HG03159 (cell line): ENCODE results near the gene OTOA.
"Not testable (repeated sequence)": the region's sequence is repeated elsewhere in the genome, so short reads cannot be mapped to it uniquely, and the experiment has no call there.

Source experiments
- ATAC-seq: cut with Tn5 transposase; IDR thresholded peaks from one replicate; pipeline ENCODE4 v1.9.1; 2021; ENCODE audit warnings: mild to moderate bottlenecking, moderate library complexity; ENCODE audit not compliant: unreplicated experiment

OTOA gene

GRCh38 chr16:21717608-21718007, 53.8 kb downstream of the OTOA start:
- no peak for ATAC-seq

DNA sequence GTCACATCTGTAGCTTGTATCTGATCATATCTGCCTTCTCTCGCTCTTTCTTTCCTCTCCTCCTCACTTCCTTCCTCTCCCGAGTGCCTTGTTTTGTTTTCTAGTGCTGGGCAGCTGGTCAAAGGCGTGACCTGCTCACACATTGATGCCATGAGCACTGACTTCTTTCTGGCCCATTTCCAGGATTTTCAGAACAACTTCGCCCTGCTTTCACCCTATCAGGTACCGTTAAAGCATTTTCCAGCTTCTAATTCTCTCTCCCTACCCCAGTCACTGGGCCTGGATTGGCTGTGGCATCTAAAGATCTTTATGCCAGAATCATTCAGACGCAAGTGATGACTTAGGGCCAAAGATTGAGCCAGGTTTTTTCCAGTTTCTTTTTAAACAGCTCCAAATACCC, 55.5 kb downstream of the OTOA start:
- no peak for ATAC-seq

DNA sequence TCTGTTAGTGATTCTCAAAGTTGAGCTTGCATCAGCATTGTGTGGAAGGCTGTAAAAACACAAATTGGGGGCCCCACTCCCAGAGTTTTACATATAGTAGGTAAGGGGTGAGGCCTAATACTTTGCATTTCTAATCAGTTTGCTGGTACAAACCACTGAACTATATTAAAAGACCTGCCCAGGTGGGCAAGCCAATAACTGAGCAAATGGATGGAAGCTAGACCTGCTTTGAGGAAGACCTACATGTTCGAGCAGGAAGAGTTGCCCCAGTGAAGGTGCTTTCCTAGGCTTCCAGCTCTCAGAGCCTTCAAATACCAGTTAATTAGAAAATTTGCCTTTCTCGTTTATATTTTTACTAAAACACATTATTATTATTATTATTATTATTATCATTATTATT, 56.8 kb downstream of the OTOA start:
- ATAC-seq = no peak

GRCh38 chr16:21722771-21723455, 59.1 kb downstream of the OTOA start:
- ATAC-seq = no peak

- ATAC-seq = no peak
Observed at GRCh38 chr16:21723532-21723931, 59.8 kb downstream of the OTOA start.

- no peak for ATAC-seq
Observed at GRCh38 chr16:21727344-21727743, 63.6 kb downstream of the OTOA start.

GRCh38 chr16:21731233-21731632, 67.5 kb downstream of the OTOA start:
- not testable (repeated sequence) for ATAC-seq

DNA sequence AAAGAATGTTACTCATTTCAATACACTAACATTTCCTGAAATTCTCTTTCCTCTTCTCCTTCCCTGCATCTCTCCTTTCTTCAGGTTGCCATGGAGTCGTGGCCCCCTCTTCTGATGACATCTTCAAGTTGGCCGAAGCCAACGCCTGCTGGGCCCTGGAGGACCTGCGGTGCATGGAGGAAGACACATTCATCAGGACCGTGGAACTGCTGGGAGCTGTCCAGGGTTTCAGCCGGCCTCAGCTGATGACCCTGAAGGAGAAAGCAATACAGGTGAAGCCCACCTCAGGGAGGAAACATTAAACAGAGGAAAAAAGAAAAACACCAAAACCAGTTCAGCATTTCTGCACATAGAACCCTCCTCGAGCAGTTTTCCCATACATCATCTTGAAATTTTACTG, 76.9 kb downstream of the OTOA start:
- not testable (repeated sequence) for ATAC-seq

DNA sequence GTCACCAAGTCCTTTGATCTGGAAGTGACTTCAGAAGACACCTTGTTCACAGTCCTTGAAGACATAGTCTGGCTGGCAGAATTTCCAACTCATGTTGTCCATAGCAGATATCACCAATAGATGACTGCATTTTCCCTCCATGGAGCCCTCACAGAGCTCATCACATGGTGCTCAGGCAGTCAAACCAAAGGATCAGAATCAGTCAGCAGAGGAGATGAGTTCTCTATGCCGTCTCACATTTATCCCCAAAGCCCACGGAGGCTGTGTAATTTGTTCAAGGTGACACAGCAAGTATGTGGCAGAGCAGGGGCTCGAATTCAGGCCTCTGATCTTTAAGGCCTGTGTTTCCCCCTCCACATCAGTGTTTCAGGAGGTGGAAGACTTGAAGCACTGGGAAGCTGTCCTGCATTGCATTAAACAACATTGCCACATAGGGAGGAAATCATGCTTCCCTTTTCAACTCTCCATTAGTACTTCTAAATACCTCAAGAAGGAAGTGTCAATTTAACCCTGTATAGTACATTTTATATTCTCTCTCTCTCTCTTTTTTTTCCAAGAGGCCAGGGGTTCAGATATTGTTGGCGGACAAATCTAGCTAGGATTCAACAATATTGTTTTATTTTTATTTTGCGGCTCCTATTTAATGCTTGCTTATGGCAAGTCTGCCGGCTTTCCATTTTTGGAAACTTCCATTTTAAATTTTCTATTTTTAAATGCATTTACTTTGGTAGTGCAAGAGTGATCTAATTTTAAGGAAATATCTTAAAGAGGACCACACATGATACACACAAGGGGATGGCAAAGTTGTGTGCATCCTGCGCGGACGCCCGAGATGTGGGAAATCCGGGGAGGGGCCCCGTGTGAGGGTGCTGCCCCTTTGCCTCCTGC, 92.7 kb downstream of the OTOA start:
- peak; percentile 18 for ATAC-seq

- ATAC-seq = peak; percentile 83
Observed at GRCh38 chr16:21757080-21757671, 93.4 kb downstream of the OTOA start.

GRCh38 chr16:21768280-21768679, 104.5 kb downstream of the OTOA start:
- not testable (repeated sequence) for ATAC-seq

GRCh38 chr16:21768810-21769209, 105.0 kb downstream of the OTOA start:
- ATAC-seq = not testable (repeated sequence)

- not testable (repeated sequence) for ATAC-seq
Observed at GRCh38 chr16:21769284-21769683, 105.5 kb downstream of the OTOA start.

DNA sequence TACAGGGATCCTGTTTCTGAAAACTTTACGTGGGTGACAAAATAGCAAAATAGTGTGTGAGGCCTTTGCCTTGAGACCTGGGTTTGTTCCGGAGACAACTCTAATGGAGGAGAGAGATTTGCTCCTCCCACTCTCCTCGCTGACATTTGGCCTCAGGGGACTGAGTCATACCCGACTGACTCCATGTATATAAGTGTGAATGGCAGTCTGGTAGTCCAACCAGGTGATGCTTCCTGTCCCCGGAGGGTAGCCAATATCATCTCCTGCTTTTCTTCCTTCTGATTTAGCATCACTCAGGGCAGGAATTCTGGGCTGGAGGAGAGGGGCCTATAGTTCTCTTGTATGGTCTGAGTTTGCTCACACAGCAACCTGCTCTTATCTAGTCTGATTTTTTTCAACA, 106.8 kb downstream of the OTOA start:
- ATAC-seq = not testable (repeated sequence)

DNA sequence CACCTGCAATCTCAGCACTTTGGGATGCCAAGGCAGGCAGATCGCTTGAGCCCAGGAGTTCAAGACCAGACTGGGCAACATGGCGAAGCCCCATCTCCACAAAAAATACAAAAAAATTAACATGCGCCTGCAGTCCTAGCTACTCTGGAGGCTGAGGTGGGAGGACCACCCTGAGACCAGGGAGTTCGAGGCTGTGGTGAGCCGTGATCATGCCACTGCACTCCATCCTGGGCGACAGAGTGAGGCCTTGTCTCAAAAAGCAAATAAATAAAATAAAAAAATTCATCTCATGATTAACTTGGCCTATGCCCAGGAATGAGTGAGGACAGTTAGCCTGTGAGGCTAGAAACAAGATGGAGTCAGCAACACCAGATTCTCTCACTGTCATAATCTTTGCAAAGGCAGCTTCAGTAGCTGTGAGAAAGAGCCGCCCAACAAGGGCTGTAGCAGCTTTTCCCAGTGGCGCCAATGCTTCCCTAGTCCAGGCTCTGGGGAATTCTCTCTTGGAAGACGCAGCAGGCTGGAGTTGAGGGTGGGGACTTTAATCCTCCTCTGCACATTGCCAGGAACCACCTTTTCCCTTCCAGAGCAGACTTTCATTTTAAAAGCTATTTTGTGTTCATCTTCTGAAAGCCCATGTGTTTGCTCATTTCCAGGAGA, 108.9 kb downstream of the OTOA start:
- ATAC-seq = not testable (repeated sequence)

DNA sequence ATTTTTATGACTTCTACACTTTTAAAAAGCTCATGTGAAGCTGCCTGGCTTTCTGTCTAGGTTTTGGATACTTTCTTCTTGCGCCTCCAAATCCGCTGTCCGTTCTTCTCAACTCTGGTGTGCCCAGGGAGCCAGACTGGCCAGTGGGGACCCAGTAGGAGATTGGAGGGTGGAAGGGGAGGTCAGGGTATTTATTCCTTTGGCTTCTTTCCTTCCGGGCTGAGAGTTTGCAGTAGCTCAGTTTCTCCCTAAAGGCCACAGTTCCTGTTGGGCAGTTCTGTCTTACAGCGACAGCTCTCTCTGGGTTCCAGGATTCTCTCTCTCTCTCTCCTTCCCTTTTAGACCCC, 109.4 kb downstream of the OTOA start:
- ATAC-seq = not testable (repeated sequence)

DNA sequence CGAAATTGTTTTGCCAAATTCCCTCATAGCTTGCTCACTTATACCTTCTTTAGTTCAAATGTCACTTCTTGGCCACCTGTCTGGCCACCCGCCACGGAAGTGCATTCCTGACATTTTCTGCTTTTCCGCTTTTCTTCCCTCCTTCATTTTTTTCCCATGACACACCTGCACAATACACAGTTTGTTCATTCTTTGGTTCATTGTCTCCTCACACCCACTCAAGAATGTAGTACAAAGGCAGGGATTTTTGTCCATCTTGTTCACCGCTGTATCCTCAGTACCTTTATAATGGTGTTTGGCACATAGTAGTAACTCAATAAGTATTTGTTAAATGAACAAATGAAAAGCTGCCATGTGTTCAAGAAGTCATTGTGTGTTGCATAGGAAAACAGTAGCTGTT, 116.8 kb downstream of the OTOA start:
- ATAC-seq = not testable (repeated sequence)

- ATAC-seq = not testable (repeated sequence)
Observed at GRCh38 chr16:21790506-21790905, 126.7 kb downstream of the OTOA start.

GRCh38 chr16:21793310-21793709, 129.5 kb downstream of the OTOA start:
- ATAC-seq = not testable (repeated sequence)

- not testable (repeated sequence) for ATAC-seq
Observed at GRCh38 chr16:21798601-21799000, 134.8 kb downstream of the OTOA start.
